ENCODE results near the gene OR13G1.
"Not testable (repeated sequence)": the region's sequence is repeated elsewhere in the genome, so short reads cannot be mapped to it uniquely, and the experiment has no call there.

The OR13G1 gene

GRCh38 chr1:247679639-247680038 lies at the start of gene OR13G1:
Gene OR13G1, minus strand, starts transcription at chr1:247679739. Its CDS starts 6,698 bp downstream, at chr1:247673041.
- DNase-seq = no peak

GRCh38 chr1:247721222-247721621 lies 41.7 kb upstream of the OR13G1 start:
- no peak for DNase-seq

GRCh38 chr1:247716546-247716945 lies 37.0 kb upstream of the OR13G1 start, which contains the start of gene OR6F1:
Gene OR6F1, minus strand, starts transcription at chr1:247716646. Its CDS starts 3,891 bp downstream, at chr1:247712755.
- peak; percentile 72 for DNase-seq

GRCh38 chr1:247713753-247714152 lies 34.2 kb upstream of the OR13G1 start:
- DNase-seq = no peak

GRCh38 chr1:247710681-247711080 lies 31.1 kb upstream of the OR13G1 start:
- not testable (repeated sequence) for DNase-seq

- DNase-seq = no peak
Observed at GRCh38 chr1:247701338-247701737, 21.8 kb upstream of the OR13G1 start.

GRCh38 chr1:247681288-247681897 lies 1.9 kb upstream of the OR13G1 start:
- DNase-seq = peak; percentile 79

GRCh38 chr1:247680171-247680570 lies 632 bp upstream of the OR13G1 start:
- DNase-seq = no peak

- no peak for DNase-seq
Observed at GRCh38 chr1:247669225-247669624, 10.3 kb downstream of the OR13G1 start.

GRCh38 chr1:247656221-247656875 lies 23.2 kb downstream of the OR13G1 start:
- no peak for DNase-seq

GRCh38 chr1:247653040-247653439 lies 26.5 kb downstream of the OR13G1 start:
- no peak for DNase-seq

- DNase-seq = peak; percentile 15
Observed at GRCh38 chr1:247647864-247648263, 31.7 kb downstream of the OR13G1 start.

- DNase-seq = no peak
Observed at GRCh38 chr1:247646867-247647266, 32.7 kb downstream of the OR13G1 start.

- DNase-seq = no peak
Observed at GRCh38 chr1:247642742-247643141, 36.8 kb downstream of the OR13G1 start.

GRCh38 chr1:247639381-247639981 lies 40.1 kb downstream of the OR13G1 start:
- DNase-seq = peak; percentile 77

GRCh38 chr1:247638781-247639180 lies 40.8 kb downstream of the OR13G1 start:
- no peak for DNase-seq

GRCh38 chr1:247638011-247638410 lies 41.5 kb downstream of the OR13G1 start:
- no peak for DNase-seq

- no peak for DNase-seq
Observed at GRCh38 chr1:247627951-247628350, 51.6 kb downstream of the OR13G1 start.
